Measurements from ENCODE around the gene KRTAP5-6.
"Not testable (repeated sequence)": the region's sequence is repeated elsewhere in the genome, so short reads cannot be mapped to it uniquely, and the experiment has no call there.

KRTAP5-6 gene

DNA sequence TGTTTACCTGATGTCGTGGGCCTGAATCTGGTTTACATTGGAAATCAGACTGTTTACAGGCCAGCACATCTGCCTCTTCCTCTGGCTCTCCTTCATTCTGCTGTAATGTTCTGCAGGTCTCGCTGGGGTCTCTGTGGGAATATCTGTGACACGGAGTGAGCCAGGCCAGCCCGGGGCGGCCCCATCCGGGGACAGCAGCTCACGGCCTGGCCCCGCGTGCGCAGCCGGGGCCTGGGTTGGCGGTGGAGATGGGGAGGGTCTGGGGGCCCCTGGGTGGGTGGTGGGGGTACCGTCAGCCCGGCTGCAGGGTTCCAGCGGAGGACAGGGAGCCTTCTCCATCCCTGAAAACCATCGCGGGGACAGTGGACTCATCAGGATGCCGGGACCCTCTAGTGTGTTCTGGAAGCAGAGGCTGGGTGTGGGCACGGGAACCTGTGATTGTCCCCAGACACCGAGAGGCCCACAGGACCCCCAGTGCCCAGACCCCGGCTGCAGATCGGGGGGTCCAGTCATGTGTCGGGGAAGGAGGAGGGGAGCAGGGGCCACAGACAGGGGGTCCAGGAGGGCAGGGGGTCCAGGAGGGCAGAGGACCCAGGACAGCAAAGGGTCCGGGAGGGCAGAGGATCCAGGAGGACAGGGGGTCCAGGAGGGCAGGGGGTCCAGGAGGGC lies 13.0 kb upstream of the KRTAP5-6 start:
- H3K9ac ChIP-seq (ENCODE audit: low read depth in 1 of 2, low read length in 2 of 2); H3K27ac ChIP-seq (ENCODE audit: low read depth in 2 of 2, low read length in 2 of 2); H3K27me3 ChIP-seq (ENCODE audit: control insufficient read depth in 2 of 2, insufficient read depth in 2 of 2, low read length in 2 of 2); H3K4me1 ChIP-seq (ENCODE audit: control insufficient read depth in 2 of 2, insufficient read depth in 2 of 2, low read length in 2 of 2); H3K4me3 ChIP-seq (ENCODE audit: low read length in 2 of 2); H3K36me3 ChIP-seq (ENCODE audit: control insufficient read depth in 2 of 2, insufficient read depth in 2 of 2, low read length in 2 of 2); H3K9me3 ChIP-seq (ENCODE audit: control insufficient read depth in 2 of 2, low read length in 2 of 2): not testable (repeated sequence)

GRCh38 chr11:1684886-1685874 lies 11.8 kb upstream of the KRTAP5-6 start:
- H3K9me3 ChIP-seq (ENCODE audit: control insufficient read depth in 2 of 2, low read length in 2 of 2); H3K27me3 ChIP-seq (ENCODE audit: control insufficient read depth in 2 of 2, insufficient read depth in 2 of 2, low read length in 2 of 2); H3K27ac ChIP-seq (ENCODE audit: low read depth in 2 of 2, low read length in 2 of 2); H3K9ac ChIP-seq (ENCODE audit: low read depth in 1 of 2, low read length in 2 of 2); H3K4me1 ChIP-seq (ENCODE audit: control insufficient read depth in 2 of 2, insufficient read depth in 2 of 2, low read length in 2 of 2); H3K4me3 ChIP-seq (ENCODE audit: low read length in 2 of 2); H3K36me3 ChIP-seq (ENCODE audit: control insufficient read depth in 2 of 2, insufficient read depth in 2 of 2, low read length in 2 of 2): not testable (repeated sequence)

DNA sequence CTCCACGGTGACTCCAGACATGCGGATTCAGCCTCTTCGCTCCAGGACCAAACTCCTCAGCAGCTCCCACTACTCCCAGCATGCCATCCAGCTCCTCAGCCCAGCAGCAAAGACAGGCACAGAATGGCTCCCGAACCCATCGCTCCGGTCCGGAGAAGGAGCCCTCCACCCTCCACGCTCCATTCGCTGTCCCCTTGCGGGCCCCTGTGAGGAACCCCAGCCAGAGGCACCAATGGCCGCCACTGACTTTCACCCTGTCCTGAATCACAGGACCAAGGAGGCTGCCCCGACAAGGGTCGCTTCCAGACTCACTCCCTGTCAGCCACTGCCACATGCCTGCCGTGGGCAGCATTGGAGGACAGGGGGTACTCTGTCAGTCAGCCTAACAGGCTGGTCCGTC lies 10.8 kb upstream of the KRTAP5-6 start:
- H3K9ac ChIP-seq (ENCODE audit: low read depth in 1 of 2, low read length in 2 of 2); H3K4me3 ChIP-seq (ENCODE audit: low read length in 2 of 2); H3K27me3 ChIP-seq (ENCODE audit: control insufficient read depth in 2 of 2, insufficient read depth in 2 of 2, low read length in 2 of 2); H3K9me3 ChIP-seq (ENCODE audit: control insufficient read depth in 2 of 2, low read length in 2 of 2); H3K4me1 ChIP-seq (ENCODE audit: control insufficient read depth in 2 of 2, insufficient read depth in 2 of 2, low read length in 2 of 2); H3K36me3 ChIP-seq (ENCODE audit: control insufficient read depth in 2 of 2, insufficient read depth in 2 of 2, low read length in 2 of 2); H3K27ac ChIP-seq (ENCODE audit: low read depth in 2 of 2, low read length in 2 of 2): not testable (repeated sequence)

GRCh38 chr11:1688336-1688947 lies 8.6 kb upstream of the KRTAP5-6 start:
- H3K27me3 ChIP-seq (ENCODE audit: control insufficient read depth in 2 of 2, insufficient read depth in 2 of 2, low read length in 2 of 2); H3K4me3 ChIP-seq (ENCODE audit: low read length in 2 of 2); H3K4me1 ChIP-seq (ENCODE audit: control insufficient read depth in 2 of 2, insufficient read depth in 2 of 2, low read length in 2 of 2); H3K27ac ChIP-seq (ENCODE audit: low read depth in 2 of 2, low read length in 2 of 2); H3K9ac ChIP-seq (ENCODE audit: low read depth in 1 of 2, low read length in 2 of 2); H3K9me3 ChIP-seq (ENCODE audit: control insufficient read depth in 2 of 2, low read length in 2 of 2); H3K36me3 ChIP-seq (ENCODE audit: control insufficient read depth in 2 of 2, insufficient read depth in 2 of 2, low read length in 2 of 2): not testable (repeated sequence)

DNA sequence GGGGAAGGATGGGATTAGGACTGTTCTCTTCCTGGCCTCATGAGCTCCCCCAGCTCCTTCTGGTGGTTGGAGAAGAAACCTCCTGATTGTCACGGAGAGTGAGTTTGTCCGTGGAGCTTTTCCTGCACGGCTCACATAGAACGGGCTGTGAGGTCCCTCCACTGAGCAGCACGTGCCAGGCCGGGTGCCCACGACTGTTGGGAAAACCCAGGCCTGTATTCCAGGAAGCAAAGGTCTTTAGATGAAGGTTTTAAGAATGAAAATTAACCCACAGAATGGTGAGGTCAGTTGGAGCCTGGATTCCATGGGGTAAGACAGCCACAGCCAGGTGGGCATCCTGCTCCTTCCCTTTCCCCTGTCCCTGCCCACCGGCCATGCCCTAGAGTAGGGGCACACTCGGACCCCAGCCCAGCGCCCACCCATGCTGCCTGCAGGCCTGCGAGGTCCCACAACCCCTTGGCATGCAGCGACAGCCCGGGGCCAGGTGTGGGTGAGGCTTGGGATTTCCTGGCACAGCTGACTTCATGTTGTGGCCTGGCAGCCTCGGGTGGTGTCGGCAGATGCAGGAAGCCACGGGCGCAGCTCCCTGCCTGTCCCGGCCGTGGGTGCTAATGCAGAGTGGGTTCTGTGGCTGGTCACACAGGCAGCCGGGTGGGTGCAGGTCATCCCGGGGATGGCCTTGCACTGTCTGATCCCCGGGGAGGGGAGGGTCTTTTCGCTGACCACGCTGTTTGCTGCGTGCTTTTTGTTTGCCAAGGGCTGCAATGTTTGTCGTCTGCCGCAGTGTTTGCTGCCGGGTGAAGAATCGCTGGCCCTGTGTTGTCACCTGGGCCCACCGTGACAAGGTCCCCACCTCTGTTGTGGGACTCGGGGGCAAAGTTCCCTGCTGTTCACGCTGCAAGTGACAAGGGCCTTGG lies 7.5 kb upstream of the KRTAP5-6 start:
- H3K4me1 ChIP-seq (ENCODE audit: control insufficient read depth in 2 of 2, insufficient read depth in 2 of 2, low read length in 2 of 2); H3K27ac ChIP-seq (ENCODE audit: low read depth in 2 of 2, low read length in 2 of 2); H3K36me3 ChIP-seq (ENCODE audit: control insufficient read depth in 2 of 2, insufficient read depth in 2 of 2, low read length in 2 of 2): not testable (repeated sequence)

GRCh38 chr11:1690167-1691025 lies 6.6 kb upstream of the KRTAP5-6 start:
- H3K9me3 ChIP-seq (ENCODE audit: control insufficient read depth in 2 of 2, low read length in 2 of 2): no peaks in the 10 kb centered on the region
- H3K27ac ChIP-seq (ENCODE audit: low read depth in 2 of 2, low read length in 2 of 2): no peak overlapping the region
- no peak overlapping the region for H3K9ac ChIP-seq (ENCODE audit: low read depth in 1 of 2, low read length in 2 of 2)
- no peak overlapping the region for H3K4me3 ChIP-seq (ENCODE audit: low read length in 2 of 2)
- peaks cover 9 to 14% of the 10 kb centered on the region in 2 donors for H3K27me3 ChIP-seq (ENCODE audit: control insufficient read depth in 2 of 2, insufficient read depth in 2 of 2, low read length in 2 of 2)
- no peaks in the 10 kb centered on the region for H3K36me3 ChIP-seq (ENCODE audit: control insufficient read depth in 2 of 2, insufficient read depth in 2 of 2, low read length in 2 of 2)
- H3K4me1 ChIP-seq (ENCODE audit: control insufficient read depth in 2 of 2, insufficient read depth in 2 of 2, low read length in 2 of 2): peaks cover 4 to 9% of the 10 kb centered on the region in 2 donors

More for the DNA sequence above, 7.5 kb upstream of the KRTAP5-6 start:
- H3K9me3 ChIP-seq (ENCODE audit: control insufficient read depth in 2 of 2, low read length in 2 of 2); H3K4me3 ChIP-seq (ENCODE audit: low read length in 2 of 2); H3K9ac ChIP-seq (ENCODE audit: low read depth in 1 of 2, low read length in 2 of 2); H3K27me3 ChIP-seq (ENCODE audit: control insufficient read depth in 2 of 2, insufficient read depth in 2 of 2, low read length in 2 of 2): not testable (repeated sequence)

GRCh38 chr11:1691026-1691877 lies 5.7 kb upstream of the KRTAP5-6 start:
- Histone ChIP-seq H3K36me3 (ENCODE audit: control insufficient read depth in 2 of 2, insufficient read depth in 2 of 2, low read length in 2 of 2) (no peaks in the 10 kb centered on the region), H3K4me1 (ENCODE audit: control insufficient read depth in 2 of 2, insufficient read depth in 2 of 2, low read length in 2 of 2) (peaks cover 4 to 9% of the 10 kb centered on the region in 2 donors), H3K9me3 (ENCODE audit: control insufficient read depth in 2 of 2, low read length in 2 of 2) (no peaks in the 10 kb centered on the region), H3K27me3 (ENCODE audit: control insufficient read depth in 2 of 2, insufficient read depth in 2 of 2, low read length in 2 of 2) (peaks cover 9 to 16% of the 10 kb centered on the region in 2 donors), H3K27ac (ENCODE audit: low read depth in 2 of 2, low read length in 2 of 2) (no peak overlapping the region), H3K9ac (ENCODE audit: low read depth in 1 of 2, low read length in 2 of 2) (no peak overlapping the region), H3K4me3 (ENCODE audit: low read length in 2 of 2) (no peak overlapping the region)

- Histone ChIP-seq H3K27ac (ENCODE audit: low read depth in 2 of 2, low read length in 2 of 2) (no peak overlapping the region), H3K4me1 (ENCODE audit: control insufficient read depth in 2 of 2, insufficient read depth in 2 of 2, low read length in 2 of 2) (peaks cover 4 to 9% of the 10 kb centered on the region in 2 donors), H3K4me3 (ENCODE audit: low read length in 2 of 2) (no peak overlapping the region), H3K27me3 (ENCODE audit: control insufficient read depth in 2 of 2, insufficient read depth in 2 of 2, low read length in 2 of 2) (peaks cover 9 to 16% of the 10 kb centered on the region in 2 donors), H3K36me3 (ENCODE audit: control insufficient read depth in 2 of 2, insufficient read depth in 2 of 2, low read length in 2 of 2) (no peaks in the 10 kb centered on the region), H3K9me3 (ENCODE audit: control insufficient read depth in 2 of 2, low read length in 2 of 2) (no peaks in the 10 kb centered on the region), H3K9ac (ENCODE audit: low read depth in 1 of 2, low read length in 2 of 2) (no peak overlapping the region)
These were observed 4.9 kb upstream of the KRTAP5-6 start for GRCh38 chr11:1691878-1692707.
